OCI-LY3 (cell line): ENCODE data around the gene TRIM34.

ENCODE experiments used
- EZH2phosphoT487 ChIP-seq: fragments of 200-600 bp; shearing (Covaris generic); IDR thresholded peaks from 2 replicates; pipeline ENCODE4 v1.6.1; 2018; ENCODE audit warnings: antibody characterized with exemption, mixed run types, low read depth
- TF ChIP-seq, protein P1 (sequence below): fragments of 200-600, 300-600 bp; sonication (generic); IDR thresholded peaks from 2 replicates; pipeline ENCODE4 v1.5.1; 2014; ENCODE audit warnings: antibody characterized with exemption, low read length, low read depth

DNA sequence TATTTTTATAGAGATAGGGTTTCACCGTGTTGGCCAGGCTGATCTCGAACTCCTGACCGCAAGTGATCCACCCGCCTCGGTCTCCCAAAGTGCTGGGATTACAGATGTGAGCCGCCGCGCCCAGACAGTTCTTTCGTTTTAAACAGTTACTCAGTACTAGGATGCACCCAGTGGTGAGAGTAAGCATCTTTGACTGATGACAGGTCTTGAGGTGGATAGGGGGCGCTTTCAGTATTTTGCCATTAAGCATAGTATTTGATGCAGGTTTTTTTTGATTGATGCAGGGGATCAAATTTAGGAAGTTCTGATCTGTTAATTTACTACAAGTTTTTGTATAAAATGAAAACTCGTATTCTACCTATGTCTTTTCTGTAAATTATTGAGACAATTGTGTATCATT lies 13.2 kb upstream of the TRIM34 start:
- TF ChIP-seq, protein P1, sequence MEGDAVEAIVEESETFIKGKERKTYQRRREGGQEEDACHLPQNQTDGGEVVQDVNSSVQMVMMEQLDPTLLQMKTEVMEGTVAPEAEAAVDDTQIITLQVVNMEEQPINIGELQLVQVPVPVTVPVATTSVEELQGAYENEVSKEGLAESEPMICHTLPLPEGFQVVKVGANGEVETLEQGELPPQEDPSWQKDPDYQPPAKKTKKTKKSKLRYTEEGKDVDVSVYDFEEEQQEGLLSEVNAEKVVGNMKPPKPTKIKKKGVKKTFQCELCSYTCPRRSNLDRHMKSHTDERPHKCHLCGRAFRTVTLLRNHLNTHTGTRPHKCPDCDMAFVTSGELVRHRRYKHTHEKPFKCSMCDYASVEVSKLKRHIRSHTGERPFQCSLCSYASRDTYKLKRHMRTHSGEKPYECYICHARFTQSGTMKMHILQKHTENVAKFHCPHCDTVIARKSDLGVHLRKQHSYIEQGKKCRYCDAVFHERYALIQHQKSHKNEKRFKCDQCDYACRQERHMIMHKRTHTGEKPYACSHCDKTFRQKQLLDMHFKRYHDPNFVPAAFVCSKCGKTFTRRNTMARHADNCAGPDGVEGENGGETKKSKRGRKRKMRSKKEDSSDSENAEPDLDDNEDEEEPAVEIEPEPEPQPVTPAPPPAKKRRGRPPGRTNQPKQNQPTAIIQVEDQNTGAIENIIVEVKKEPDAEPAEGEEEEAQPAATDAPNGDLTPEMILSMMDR, result no peak
- no peak for TF ChIP-seq EZH2phosphoT487
